ENCODE measurements around the gene SLC25A18. TPM values are rescaled to one million over a fixed set of nuclear protein-coding genes. Genes with fewer than 3 reads are reported as not detected.

Gene SLC25A18
- total RNA-seq, 1 donor from 2014 or later = not detected

DNA sequence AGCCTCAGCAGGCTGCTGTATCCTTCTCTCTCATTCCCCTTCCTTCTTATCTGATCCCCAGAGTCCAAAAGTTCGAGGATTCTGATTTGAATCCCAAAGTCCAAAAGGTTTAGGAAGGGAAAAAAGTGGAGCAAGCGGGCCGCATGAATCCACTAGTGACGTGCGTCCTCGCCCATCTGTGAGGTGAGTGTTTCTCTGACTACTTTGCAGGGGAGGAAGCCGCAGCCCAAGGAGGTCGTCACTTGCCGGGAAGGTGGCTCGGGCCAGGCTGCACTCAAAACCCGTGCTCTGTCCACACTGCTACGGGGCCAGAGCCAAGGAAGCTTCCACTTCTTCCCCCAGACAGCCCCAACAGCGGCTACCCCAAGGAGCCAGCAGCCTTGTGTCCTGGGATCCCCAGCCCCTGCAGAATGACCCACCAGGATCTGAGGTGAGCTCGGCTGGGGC is 16.3 kb downstream of the SLC25A18 start:
- TF ChIP-seq, protein P1, sequence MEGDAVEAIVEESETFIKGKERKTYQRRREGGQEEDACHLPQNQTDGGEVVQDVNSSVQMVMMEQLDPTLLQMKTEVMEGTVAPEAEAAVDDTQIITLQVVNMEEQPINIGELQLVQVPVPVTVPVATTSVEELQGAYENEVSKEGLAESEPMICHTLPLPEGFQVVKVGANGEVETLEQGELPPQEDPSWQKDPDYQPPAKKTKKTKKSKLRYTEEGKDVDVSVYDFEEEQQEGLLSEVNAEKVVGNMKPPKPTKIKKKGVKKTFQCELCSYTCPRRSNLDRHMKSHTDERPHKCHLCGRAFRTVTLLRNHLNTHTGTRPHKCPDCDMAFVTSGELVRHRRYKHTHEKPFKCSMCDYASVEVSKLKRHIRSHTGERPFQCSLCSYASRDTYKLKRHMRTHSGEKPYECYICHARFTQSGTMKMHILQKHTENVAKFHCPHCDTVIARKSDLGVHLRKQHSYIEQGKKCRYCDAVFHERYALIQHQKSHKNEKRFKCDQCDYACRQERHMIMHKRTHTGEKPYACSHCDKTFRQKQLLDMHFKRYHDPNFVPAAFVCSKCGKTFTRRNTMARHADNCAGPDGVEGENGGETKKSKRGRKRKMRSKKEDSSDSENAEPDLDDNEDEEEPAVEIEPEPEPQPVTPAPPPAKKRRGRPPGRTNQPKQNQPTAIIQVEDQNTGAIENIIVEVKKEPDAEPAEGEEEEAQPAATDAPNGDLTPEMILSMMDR (conservative IDR thresholded peaks at IDR 0.05; ENCODE audit: low read depth, low read length) = no peak
- DNase-seq (ENCODE audit: low read depth) = no peak
- H3K4me3 ChIP-seq (ENCODE audit: low read depth, low read length) = no peak overlapping the region

DNA sequence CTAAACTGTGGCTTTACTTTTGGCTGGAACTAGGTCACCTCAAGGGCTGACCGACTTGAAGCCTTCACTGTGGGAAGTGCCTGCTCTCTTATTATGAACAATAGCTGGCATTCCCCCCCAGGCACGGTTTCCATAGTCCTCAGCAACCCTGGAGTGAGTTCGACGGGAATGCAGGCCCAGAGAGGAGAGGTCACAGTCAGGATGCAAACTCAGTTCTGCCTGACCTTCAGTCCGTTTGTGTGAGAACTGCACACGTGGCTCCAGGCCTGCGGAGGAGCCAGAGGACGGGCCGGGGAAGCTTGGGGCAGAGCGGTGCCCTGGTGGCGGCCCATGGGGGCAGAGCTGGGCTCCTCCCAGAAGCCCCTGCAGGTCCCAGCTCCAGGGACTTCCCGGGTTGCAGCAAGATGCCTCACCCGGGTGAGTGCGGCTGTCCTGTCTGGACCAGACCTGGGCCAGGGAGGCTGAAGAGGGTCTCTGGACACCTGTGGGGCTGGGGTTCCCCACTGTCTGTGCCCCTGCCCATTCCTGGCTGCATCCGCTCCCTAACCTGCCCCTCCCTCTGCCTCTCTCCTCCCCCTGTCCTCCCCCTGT is 17.2 kb downstream of the SLC25A18 start:
- DNase-seq (ENCODE audit: low read depth) = no peak
- H3K4me3 ChIP-seq (ENCODE audit: low read depth, low read length) = no peak overlapping the region
- TF ChIP-seq, protein P1 (conservative IDR thresholded peaks at IDR 0.05; ENCODE audit: low read depth, low read length) = no peak

DNA sequence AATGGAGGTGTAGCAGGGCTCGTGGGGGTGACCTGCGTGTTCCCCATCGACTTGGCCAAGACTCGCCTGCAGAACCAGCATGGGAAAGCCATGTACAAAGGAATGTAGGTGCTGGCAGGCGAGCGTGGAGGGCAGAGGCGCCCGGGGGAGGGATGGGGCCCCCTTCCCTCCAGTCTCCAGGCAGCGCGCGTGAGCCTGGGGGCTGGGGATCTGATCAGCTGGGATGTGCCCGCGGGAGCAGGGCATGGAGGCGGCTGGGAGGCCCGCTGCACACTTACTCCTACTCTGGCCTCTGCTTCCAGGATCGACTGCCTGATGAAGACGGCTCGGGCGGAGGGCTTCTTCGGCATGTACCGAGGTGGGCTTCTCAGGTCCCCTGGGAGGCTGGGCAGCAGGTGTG is 17.8 kb downstream of the SLC25A18 start:
- TF ChIP-seq, protein P1 (conservative IDR thresholded peaks at IDR 0.05; ENCODE audit: low read depth, low read length) = no peak
- H3K4me3 ChIP-seq (ENCODE audit: low read depth, low read length) = no peak overlapping the region
- DNase-seq (ENCODE audit: low read depth) = no peak

DNA sequence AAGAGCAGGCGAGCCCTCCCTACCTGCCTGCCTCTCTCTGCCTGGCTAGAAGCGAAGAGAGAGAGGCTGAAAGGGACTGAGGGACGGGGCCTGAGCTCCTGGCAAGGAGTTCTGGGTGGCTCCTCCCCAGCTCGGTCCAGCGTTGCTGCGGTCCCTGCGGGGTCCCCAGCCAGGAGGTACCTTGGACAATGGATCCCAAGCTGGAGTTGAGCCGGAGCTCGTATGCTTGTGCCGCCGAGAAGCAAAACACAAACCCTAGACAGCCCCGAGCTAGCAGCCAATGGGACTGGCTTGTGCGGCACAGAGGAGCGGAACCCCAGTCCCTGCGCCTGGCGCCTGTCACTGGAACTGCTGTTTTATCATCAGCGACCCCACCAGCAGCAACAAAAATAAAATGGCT is 18.3 kb downstream of the SLC25A18 start:
- TF ChIP-seq, protein P1 (conservative IDR thresholded peaks at IDR 0.05; ENCODE audit: low read depth, low read length) = no peak
- no peak overlapping the region for H3K4me3 ChIP-seq (ENCODE audit: low read depth, low read length)
- no peak for DNase-seq (ENCODE audit: low read depth)

DNA sequence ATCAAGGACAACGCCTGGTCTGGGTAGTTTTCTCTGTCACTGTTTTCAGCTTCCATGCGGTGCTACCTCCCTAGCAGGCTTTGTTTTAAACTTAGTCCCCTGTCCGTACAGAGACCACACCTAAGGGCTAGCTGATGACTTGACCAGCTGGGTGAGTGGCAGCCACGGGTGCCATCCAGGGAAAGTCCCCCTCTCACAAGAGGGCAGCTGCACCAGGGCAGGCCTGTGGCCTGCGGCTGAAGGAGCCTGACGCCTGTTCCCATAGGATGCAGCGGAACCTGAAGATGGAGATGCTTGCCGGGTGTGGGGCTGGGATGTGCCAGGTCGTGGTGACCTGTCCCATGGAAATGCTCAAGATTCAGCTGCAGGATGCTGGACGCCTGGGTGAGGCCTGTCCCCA is 19.9 kb downstream of the SLC25A18 start:
- TF ChIP-seq, protein P1 (conservative IDR thresholded peaks at IDR 0.05; ENCODE audit: low read depth, low read length) = no peak
- no peak for DNase-seq (ENCODE audit: low read depth)
- H3K4me3 ChIP-seq (ENCODE audit: low read depth, low read length) = no peak overlapping the region

DNA sequence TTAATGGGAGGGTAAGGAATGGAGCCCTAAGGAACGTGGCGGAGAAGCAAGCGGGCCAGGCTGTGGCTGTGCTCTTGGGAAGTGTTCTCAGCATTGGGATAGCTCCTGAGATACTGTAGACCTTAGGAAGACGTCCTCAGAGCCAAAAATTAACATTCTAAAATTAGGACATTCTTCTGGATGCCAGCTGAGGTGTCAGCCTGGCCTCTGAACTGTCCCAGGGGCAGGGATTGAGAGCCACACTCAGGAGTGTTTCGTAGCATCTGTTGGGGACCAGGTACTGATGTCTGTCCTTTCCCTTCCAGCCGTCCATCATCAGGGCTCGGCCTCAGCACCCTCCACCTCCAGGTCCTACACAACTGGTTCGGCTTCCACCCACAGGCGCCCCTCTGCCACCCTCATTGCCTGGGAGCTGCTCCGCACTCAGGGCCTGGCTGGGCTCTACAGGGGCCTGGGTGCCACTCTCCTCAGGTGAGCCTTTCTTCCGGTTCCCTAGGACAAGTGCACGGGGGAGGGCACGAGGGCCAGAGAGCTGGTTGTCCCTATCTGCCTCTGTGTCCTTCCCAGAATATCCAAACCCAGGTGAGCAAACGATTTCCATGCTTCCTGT is 23.6 kb downstream of the SLC25A18 start:
- no peak for DNase-seq (ENCODE audit: low read depth)
- no peak overlapping the region for H3K4me3 ChIP-seq (ENCODE audit: low read depth, low read length)
- TF ChIP-seq, protein P1 (conservative IDR thresholded peaks at IDR 0.05; ENCODE audit: low read depth, low read length) = no peak

DNA sequence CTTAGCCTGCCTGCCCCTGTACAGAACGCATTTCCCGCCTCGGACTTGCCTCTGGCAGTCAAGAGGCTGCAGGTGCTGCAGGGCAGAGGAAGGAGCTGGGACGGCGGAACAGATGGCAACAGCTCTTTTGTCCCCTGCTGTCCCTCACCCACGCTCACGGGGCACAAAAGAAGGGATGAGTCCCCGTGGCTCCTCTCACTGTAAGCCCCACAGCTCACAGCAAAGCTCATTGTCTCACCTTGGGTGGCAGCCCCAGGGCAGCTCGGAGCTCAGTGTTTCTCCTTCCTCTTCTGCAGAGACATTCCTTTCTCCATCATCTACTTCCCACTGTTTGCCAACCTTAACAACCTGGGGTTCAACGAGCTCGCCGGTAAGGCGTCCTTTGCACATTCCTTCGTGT is 24.3 kb downstream of the SLC25A18 start:
- H3K4me3 ChIP-seq (ENCODE audit: low read depth, low read length) = no peak overlapping the region
- TF ChIP-seq, protein P1 (conservative IDR thresholded peaks at IDR 0.05; ENCODE audit: low read depth, low read length) = no peak
- no peak for DNase-seq (ENCODE audit: low read depth)

Data from epithelial cell of proximal tubule (primary cell).